GM18526 (cell line): ENCODE data around the gene KRTAP10-5.

Experiments used
- POLR2A ChIP-seq: IDR thresholded peaks from 3 replicates; pipeline ENCODE4 v1.6.1; 2011; ENCODE audit not compliant: insufficient read length; ENCODE audit errors: extremely low read depth

The KRTAP10-5 gene

GRCh38 chr21:44531606-44532564 lies 48.5 kb downstream of the KRTAP10-5 start:
- no peak for TF ChIP-seq POLR2A

DNA sequence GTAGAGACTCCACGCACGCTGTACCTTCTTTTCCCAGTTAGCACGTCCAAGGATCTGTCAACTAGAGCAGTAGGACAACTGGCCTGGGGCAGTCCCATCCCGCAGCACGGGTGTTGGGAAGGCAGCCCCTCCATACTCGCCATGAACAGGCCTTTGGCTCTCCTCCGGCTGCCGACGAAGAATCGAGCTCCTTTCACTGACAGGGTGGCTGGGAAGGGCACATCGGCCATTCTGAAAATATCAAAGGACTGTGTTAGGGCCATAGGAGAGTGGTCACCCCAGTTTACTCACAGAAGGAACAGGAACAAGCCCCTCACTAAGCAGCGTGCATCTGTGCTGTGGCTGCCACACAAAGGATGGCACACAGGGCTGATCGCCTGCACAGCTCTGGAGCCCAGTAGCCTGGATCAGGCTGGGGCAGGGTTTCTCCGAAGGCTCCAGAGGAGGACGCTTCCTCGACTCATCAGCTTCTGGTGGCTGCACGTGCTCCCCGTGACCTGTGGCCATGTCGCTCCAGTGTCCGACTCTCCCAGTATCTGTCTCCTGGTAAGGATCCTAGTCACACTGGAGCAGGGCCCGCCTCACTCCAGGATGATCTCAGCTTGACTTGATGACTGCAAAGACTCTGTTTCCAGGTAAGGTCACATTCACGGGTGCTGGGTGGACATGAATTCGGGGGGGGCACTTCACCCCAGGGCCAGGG lies 49.4 kb downstream of the KRTAP10-5 start:
- no peak for TF ChIP-seq POLR2A

GRCh38 chr21:44530221-44530902 lies 50.0 kb downstream of the KRTAP10-5 start:
- TF ChIP-seq POLR2A = no peak

- no peak for TF ChIP-seq POLR2A
Observed at GRCh38 chr21:44529503-44530125, 50.8 kb downstream of the KRTAP10-5 start.
